ENCODE results near the gene RFK.
"Not testable (repeated sequence)": the region's sequence is repeated elsewhere in the genome, so short reads cannot be mapped to it uniquely, and the experiment has no call there.

The RFK gene

DNA sequence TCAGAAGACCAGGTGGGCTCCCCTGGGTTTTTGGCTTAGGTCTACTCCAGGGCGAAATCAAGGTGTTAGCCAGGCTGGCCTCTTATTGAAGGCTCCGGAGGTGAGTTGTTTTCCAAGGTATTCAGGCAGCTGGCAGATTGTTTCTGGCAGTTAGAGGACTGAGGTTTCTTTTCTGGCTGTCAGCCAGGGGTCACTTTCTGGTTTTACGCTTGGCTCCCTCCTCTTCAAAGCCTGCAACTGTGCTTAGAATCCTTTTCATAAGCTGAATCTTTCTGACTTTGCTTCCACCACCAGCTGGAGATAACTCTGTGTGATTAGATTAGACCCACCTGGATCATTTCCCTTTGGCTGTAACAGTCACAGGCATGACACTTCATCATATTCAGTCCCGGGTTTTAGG lies 24.6 kb downstream of the RFK start:
- no peak for FAIRE-seq

DNA sequence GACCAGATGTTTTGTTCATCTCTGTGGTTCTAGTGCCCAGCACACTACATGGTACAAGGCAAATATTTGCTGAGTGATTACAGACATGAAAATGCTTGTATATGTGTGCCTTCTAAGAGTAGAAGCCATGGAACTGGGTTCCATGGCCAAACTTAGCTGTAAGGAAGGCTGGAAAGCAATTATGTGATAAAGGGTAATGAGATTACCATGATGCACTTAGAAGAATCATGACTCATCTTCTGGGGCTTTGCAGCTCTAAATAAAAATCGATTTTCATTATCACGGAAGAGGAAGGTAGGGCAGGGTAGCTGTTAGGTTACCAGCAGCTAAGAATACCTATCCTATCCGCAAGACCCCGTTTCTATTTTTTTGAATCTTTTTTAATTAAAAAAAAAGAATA lies 28.0 kb downstream of the RFK start:
- FAIRE-seq = no peak

DNA sequence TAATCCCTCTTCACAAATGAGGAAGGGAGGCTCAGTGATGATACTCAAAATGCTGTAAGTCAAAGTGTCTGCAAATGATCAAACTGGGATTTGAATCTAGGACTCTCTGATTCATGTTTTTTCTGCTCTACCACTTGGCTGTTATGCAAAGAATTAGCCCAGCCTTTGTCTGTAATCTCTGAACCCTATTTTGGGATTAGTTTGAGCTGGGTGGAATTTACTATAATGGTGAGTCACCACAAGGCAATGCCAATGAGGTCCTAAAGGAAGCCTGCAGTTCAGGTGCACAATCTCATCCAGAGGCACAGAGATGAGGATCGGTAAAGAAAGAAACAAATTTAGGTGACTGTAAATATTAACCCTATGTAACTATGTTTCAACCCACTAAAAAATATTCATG lies 29.2 kb downstream of the RFK start:
- no peak for FAIRE-seq

DNA sequence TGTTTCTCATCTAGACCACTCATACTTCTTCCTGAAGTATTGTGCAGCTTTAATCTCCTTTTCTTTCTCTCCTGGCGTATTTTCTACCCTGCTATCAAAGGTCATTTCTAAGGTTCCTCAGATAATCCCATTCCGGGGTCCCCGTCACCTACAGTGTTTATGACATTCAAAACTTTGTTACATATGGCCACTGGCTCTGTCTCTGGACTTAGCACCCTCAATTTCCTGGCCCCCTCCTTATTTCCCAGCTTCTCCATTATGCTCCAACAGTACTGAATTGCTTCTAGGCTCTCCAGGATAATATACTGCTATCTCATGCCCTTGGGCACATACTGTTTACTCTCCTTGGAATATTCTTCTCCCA lies 31.2 kb downstream of the RFK start:
- FAIRE-seq = no peak

DNA sequence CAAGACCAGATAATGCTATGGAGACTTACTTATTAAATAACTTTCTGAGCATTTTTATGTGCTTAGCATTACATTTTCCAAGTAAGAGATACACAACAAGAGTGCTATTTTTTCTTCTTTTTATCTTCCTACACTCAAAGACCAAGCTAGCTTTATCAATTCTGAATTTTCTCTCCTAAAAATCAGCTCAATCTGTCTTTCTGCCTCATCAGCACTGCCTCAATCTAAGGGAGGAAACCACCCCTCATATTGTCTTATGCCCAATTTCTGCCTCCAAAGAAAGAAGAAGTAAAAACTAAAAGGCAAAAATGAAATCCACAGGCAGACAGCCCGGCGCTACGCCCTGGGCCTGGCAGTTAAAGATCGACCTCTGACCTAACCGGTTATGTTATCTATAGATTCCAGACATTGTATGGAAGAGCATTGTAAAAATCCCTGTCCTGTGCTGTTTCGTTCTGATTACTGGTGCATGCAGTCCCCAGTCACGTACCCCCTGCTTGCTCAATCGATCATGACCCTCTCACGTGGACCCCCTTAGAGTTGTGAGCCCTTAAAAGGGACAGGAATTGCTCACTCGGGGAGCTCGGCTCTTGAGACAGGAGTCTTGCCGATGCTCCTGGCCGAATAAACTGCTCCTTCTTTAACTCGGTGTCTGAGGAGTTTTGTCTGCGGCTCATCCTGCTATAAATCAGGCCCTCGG lies 31.7 kb downstream of the RFK start:
- FAIRE-seq = not testable (repeated sequence)

DNA sequence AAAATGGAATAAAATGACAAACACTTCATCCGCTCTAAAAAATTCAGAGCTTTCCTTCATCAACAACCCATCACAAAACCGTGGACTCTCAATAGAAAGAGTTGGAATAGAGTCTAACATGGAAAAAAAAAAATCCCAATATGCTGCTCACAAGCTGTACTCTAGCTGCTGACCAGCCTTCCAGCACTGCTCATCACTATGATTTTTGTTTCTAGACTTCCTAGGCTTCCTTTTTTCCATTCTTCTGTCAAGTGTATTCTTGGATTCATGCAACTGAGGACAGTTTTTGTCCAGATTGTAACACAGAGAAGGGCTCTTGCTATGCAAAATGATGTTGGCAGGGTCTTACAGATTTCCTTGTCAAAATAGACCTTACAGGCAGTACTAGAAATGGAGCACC lies 34.5 kb downstream of the RFK start:
- no peak for FAIRE-seq

DNA sequence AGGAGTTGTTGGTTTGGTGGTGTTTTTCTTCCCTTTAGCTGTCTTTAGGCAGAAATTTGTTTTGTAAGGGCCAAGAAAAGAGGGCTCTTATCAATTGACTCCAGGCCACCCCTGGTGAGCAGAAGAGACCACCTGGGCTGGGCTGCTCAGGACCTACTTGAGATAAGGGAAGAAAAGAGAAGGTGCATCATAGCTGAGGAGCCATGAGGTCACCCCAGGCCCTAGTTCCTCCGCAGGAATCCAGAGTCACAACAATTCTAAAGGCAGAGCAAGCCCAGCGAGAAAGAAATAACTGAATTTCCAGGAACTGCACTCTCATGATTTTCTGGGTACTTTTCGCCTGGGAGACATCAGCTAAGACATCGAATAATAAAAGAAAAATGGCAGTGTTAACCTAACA lies 34.9 kb downstream of the RFK start:
- FAIRE-seq = no peak

DNA sequence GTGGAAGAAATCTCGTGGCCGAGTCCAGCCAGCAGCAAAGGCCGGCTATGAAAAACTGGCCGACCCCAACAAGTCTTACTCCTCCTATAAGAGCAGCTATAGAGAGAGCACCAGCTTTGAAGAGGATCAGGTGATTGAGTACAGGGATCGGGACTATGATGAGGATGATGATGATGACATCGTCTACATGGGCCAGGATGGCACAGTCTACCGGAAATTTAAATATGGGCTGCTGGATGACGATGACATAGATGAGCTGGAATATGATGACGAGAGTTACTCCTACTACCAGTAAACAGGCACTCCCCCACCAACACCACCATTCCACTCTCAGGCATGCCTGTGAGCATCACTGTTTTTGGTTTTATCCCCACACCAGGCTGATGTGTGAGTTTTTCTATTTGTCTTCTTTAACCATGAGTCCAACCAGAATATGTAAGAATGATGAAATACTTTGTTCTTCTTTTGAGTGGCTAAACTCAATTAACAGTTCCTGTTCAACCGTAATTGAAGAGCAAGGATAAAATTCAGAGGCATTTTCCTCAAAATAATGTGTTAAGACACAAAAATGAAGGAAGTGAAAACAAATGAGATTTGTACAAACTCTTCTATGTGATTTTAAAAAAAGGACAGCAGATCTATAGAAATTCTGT lies 35.5 kb downstream of the RFK start:
- FAIRE-seq = no peak

DNA sequence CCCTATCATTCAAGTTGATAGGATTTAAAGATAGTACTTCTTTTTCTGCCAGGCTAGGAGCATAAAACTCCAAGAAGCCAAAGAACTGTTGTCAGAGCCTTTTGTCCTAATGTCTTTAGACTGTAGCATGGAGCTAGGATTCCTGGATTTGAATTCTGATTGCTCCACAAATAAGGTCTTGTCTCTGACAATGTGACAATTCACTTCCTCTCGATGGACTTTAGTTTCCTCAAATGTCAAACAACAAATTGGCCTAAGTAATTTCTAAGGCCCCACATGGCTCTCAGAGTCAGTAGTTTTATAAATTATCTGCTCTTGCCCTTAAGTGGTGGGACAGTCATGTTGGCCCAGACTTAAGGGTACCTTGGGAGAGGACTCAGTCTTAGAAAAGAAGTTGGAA lies 36.7 kb downstream of the RFK start:
- FAIRE-seq = no peak

DNA sequence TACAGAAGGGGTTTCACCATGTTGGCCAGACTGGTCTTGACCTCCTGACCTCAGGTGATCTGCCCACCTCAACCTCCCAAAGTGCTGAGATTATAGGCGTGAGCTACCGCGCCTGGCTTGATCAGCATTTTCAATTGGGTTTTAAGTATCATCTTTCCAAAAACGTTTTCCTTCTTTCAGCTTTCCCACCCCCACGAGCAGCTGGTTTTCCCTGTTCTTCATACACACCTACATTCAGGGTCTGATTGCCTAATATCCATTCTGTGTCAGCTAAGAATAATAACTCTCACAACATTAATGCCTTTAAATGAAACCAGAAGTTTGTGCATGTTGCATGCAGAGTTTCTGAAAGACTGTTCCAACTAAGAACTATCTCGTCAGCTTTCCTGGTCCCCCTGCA lies 38.3 kb downstream of the RFK start:
- no peak for FAIRE-seq

DNA sequence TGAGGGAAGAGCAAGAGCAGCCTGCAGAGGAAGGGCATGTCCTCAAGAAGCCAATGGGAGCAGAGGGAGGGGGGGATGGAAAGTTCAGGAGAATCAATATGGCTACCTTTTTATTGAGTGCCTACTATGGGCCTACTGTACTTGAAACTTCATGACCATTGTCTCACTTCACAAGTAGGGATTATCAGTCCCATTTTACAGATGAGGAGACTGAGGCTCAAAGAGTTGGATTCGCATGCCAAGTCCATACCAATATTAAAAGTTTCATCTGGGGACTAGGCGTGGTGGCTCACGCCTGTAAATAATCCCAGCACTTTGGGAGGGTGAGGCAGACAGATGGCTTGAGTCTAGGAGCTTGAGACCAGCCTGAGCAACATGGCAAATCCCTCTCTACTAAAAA lies 40.0 kb downstream of the RFK start:
- FAIRE-seq = no peak

DNA sequence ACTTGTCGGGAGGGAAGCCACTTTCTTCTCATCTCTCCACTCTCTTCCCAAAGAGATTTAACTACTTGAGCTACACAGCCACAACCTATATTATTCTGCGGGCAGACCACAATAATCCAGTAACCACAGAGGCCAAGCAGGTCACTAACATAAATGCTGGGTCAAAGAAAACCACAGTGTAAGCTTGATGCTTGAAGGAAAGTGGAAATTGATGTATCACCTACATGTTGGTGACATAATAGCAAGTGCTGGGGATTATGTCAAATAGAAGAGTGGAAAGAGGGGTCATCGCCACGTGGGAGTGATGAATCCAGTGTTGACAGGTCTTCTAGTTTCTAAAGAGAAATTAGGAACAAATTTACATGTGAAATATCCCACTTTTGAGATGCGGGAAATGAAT lies 40.9 kb downstream of the RFK start:
- FAIRE-seq = no peak

DNA sequence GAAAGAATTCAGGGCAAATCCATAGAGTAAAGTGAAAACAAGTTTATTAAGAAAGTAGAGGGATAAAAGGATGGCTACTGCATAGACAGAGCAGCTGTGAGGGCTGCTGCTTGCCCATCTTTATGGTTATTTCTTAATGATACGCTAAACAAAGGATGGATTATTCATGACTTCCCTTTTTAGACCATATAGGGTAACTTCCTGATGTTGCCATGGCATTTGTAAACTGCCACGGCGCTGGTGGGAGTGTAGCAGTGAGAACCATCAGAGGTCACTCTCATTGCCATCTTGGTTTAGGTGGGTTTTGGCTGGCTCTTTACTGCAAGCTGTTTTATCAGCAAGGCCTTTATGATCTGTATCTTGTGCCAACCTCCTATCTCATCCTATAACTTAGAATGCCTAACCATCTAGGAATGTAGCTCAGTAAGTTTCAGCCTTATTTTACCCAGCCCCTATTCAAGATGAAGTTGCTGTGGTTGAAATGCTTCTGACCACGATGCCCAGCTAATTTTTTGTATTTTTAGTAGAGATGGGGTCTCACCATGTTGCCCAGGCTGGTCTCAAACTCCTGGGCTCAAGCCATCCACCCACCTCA lies 42.1 kb downstream of the RFK start:
- no peak for FAIRE-seq

DNA sequence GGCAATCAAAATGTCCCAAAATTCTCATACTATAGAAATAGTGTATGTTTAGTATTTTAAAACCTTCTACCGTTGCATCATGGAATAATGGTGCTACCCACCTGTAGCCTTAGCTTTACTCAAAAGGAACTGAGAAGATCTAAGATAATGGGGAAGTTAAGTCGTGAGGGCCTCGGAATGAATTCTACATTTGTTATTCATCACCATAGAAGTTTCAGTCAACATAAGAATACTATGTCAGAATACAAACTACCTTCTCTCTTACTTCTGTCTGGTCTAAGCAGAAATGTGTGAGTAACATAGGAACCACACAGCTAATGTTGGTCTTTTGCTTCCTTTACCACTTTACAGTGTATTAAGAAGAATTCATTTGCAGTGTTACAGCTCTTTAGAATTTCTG lies 43.2 kb downstream of the RFK start:
- no peak for FAIRE-seq

DNA sequence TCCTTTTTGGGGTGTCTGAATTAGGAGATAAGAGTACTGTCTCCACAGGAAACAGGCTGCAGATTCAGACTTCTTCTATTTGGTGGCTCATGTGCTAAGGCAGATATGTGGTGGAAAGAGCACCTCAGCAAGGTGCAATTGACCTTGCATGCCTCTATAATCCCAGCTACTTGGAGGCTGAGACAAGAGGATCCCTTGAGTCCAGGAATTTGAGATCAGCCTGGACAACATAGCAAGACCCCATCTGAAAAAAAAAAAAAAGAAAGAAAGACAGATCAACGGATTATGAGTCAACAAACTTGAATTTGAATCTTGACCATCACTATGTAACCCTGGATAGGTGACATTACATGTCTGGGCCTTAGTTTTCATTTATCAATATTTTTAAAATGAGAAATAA lies 44.4 kb downstream of the RFK start:
- FAIRE-seq = no peak

DNA sequence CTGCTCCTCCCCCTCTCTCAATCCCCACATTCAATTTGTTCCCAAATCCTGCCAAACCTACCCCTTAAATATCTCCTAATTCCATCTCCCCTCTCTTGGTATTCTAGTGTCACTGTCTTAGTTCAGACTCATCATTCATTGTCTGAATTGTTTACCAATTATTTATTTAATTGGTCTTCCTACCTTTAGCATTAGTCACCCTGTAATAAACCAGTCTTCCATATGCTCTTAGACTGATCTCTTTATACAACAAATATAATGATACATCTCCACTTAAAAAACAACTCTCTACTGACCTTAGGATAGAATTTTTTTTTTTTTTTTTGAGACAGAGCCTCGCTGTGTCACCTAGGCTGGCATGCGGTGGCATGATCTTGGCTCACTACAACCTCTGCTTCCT lies 51.4 kb downstream of the RFK start:
- no peak for FAIRE-seq

DNA sequence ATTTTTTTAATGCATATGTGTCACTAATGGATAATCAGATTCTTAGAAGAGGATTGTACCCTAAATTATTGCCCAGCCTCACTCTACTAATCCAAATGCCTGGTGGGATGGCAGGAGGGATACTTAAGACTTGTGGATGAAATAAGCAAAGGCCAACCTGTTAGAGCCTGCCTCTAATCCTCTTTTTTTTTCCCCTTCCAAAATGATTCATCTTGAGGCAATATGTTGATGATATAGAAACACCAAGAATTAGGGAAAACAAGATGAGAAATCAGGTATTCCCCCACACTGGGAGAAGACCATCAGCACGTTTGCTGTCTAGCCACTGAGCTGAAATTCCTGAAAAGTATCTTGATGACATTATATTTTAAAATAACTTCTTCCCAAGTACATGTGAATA lies 52.0 kb downstream of the RFK start:
- no peak for FAIRE-seq

DNA sequence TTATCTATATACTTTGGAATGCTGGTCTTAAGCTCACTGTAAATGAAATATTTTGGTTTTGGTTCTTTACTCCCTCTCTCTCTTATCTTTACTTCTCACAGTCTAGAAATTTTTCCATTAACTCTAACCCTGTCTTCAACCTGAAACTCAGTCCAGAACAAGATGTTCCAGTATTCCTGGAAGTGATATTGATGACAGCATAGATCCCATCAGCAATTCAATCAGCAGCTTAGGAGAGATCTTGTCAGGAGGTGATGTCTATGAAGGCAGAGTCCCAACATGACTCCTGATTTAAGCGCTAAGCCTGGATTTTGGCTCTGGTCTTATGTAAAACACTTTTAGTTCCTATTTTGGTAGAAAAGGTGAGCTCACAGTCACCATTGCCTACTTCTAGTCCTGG lies 52.6 kb downstream of the RFK start:
- FAIRE-seq = no peak

DNA sequence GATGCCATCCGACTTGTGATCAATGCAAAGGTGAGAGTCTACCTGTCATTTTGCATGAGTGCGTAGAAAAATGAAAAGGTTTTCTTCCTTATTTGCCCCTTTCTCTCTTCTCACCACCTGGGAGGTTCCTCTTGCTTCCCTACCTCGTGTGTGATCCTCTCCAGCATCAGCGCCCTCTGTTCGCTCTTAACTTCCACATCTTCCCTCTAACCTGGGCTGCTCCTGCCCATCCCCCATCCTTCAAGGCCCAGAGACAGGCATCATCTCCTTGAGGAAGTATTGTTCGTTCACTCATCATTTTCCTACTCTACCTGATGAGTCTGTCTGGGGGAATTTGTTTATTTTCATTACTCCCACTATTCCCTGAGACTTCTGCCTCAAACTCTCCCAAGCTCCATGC lies 55.8 kb downstream of the RFK start:
- no peak for FAIRE-seq

DNA sequence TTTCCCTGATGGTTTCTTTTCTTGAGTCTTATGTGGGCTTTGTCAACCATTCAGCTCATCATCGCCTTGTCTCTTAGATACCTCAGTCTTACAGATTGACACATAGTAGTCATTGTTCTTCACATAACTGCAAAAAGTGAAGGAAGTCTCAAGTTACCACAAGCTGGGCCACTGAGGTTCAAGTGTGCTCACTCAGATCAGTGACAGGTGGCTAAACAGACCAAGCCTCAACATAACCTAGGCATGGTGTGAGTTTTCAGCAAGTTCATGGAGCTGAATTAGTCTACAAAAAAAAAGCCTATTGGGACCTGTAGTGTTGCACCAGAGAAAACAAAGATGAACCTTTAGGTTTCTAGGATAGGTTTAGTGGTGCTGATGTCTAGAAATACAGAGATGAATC lies 58.2 kb downstream of the RFK start:
- FAIRE-seq = no peak
